Measurements from ENCODE around the gene ELFN1. TPM values are rescaled to one million over a fixed set of nuclear protein-coding genes. Genes with fewer than 3 reads are reported as not detected.
A peak's percentile ranks its signal among the peaks of the same experiment; 100 is the strongest.

Gene ELFN1
- total and polyA plus RNA-seq, 9 of the 15 experiments (the other 6 are each of a cell fraction or from before 2014, with no cell fraction given) = 0.04 to 0.64 (median 0.18) TPM; not detected in 2

DNA sequence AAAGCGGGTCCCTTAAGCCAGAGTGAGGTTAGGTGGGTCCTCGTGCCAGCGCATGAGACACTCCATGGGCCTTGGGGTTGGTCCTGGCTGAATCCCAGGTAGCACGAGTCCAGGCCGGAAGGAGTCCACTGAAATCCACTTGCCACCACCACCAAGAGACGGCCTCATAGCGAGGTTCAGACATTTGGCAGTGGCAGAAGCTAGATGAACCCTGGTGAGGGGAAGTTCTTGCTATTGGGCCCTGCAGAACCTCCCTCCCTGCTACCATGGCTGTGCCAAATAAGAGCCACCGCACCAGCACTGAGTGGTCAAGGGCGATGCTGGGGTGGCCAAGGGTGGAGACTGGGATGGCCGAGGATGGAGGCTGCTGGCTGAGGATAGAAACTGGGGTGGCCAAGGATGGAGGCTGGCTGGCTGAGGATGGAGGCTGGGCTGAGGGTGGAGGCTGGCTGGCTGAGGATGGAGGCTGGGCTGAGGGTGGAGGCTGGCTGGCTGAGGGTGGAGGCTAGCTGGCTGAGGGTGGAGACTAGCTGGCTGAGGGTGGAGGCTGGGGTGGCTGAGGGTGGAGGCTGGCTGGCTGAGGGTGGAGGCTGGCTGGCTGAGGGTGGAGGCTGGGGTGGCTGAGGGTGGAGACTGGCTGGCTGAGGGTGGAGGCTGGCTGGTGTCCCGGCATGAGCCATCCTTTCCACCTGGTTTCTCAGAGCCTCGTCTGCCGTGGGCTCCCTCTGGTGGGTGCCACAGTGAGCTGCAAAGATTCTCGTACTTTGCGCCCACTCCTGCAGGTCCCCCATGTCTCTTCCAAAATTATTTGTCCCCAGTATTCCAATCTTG is 88.2 kb downstream of the ELFN1 start (continued):
- TF ChIP-seq ZBTB33 (CRISPR knock-in tag; IDR thresholded peaks at IDR 0.05) (no peak), NFIC (IDR thresholded peaks at IDR 0.05) (no peak), BCOR (IDR thresholded peaks at IDR 0.05) (no peak), STAT5B (CRISPR knock-in tag; IDR thresholded peaks at IDR 0.05) (no peak), YBX1 (IDR thresholded peaks at IDR 0.05) (no peak), KLF10 (CRISPR knock-in tag; IDR thresholded peaks at IDR 0.05) (no peak), ETV1 (tag; conservative IDR thresholded peaks at IDR 0.05; ENCODE audit: low read depth) (no peak), ZNF121 (CRISPR knock-in tag; conservative IDR thresholded peaks at IDR 0.05) (no peak), ARHGAP35 (IDR thresholded peaks at IDR 0.05; ENCODE audit: partially characterized antibody) (no peak), ZNF174 (CRISPR knock-in tag; IDR thresholded peaks at IDR 0.05) (no peak), IRF2 (CRISPR knock-in tag; IDR thresholded peaks at IDR 0.05) (no peak), PTRF (tag; IDR thresholded peaks at IDR 0.05) (no peak), ZSCAN29 (IDR thresholded peaks at IDR 0.05) (no peak), HNRNPL (IDR thresholded peaks at IDR 0.05; ENCODE audit: low read depth, low read length) (no peak), RBM25 (IDR thresholded peaks at IDR 0.05; ENCODE audit: low read depth, low read length, severe bottlenecking) (peak; percentile 36), JUND (IDR thresholded peaks at IDR 0.05; ENCODE audit: borderline replicate concordance, low read depth, low read length) (no peak), JUND (tag; IDR thresholded peaks at IDR 0.05; ENCODE audit: borderline replicate concordance, low read depth, low read length) (no peak)
- TF ChIP-seq, protein P1, sequence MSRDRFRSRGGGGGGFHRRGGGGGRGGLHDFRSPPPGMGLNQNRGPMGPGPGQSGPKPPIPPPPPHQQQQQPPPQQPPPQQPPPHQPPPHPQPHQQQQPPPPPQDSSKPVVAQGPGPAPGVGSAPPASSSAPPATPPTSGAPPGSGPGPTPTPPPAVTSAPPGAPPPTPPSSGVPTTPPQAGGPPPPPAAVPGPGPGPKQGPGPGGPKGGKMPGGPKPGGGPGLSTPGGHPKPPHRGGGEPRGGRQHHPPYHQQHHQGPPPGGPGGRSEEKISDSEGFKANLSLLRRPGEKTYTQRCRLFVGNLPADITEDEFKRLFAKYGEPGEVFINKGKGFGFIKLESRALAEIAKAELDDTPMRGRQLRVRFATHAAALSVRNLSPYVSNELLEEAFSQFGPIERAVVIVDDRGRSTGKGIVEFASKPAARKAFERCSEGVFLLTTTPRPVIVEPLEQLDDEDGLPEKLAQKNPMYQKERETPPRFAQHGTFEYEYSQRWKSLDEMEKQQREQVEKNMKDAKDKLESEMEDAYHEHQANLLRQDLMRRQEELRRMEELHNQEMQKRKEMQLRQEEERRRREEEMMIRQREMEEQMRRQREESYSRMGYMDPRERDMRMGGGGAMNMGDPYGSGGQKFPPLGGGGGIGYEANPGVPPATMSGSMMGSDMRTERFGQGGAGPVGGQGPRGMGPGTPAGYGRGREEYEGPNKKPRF (IDR thresholded peaks at IDR 0.05; ENCODE audit: low read depth, low read length) = no peak
- TF ChIP-seq, protein P2, sequence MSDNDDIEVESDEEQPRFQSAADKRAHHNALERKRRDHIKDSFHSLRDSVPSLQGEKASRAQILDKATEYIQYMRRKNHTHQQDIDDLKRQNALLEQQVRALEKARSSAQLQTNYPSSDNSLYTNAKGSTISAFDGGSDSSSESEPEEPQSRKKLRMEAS (CRISPR knock-in tag; IDR thresholded peaks at IDR 0.05) = no peak
- TF ChIP-seq, protein P3, sequence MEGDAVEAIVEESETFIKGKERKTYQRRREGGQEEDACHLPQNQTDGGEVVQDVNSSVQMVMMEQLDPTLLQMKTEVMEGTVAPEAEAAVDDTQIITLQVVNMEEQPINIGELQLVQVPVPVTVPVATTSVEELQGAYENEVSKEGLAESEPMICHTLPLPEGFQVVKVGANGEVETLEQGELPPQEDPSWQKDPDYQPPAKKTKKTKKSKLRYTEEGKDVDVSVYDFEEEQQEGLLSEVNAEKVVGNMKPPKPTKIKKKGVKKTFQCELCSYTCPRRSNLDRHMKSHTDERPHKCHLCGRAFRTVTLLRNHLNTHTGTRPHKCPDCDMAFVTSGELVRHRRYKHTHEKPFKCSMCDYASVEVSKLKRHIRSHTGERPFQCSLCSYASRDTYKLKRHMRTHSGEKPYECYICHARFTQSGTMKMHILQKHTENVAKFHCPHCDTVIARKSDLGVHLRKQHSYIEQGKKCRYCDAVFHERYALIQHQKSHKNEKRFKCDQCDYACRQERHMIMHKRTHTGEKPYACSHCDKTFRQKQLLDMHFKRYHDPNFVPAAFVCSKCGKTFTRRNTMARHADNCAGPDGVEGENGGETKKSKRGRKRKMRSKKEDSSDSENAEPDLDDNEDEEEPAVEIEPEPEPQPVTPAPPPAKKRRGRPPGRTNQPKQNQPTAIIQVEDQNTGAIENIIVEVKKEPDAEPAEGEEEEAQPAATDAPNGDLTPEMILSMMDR (IDR thresholded peaks at IDR 0.05 in 2 of 3, conservative IDR thresholded peaks at IDR 0.05 in 1 of 3; ENCODE audit: insufficient read depth in 2 of 3, low read depth in 1 of 3, low read length in 3 of 3) = peak; percentile 57 to 71 (median 65)
